ENCODE data around the gene NTM.

GRCh38 chr11:131760091-131761061 lies 390.0 kb downstream of the NTM start:
- no peak for TF ChIP-seq CTCF (IDR thresholded peaks at IDR 0.05)
- no peak for TF ChIP-seq POLR2A (IDR thresholded peaks at IDR 0.05)

Measured in adrenal gland (tissue), 5 donors.